ENCODE data around the gene ATP5F1D. TPM values are rescaled to one million over a fixed set of nuclear protein-coding genes. Genes with fewer than 3 reads are reported as not detected.
"Not testable (repeated sequence)": the region's sequence is repeated elsewhere in the genome, so short reads cannot be mapped to it uniquely, and the experiment has no call there.

The ATP5F1D gene
- polyA plus RNA-seq, result 100 to 1,000 TPM; 126 to 823 (median 492) TPM
- long read RNA-seq, donor 1, result 0 reads
- long read RNA-seq, donor 2, transcript ATP5F1D-202 (5 exons, 704 nt), result major isoform, 64 of 82 reads
- long read RNA-seq, donor 2, transcript ATP5F1D-201 (4 exons, 997 nt), result minor isoform, 11 of 82 reads
- long read RNA-seq, donor 2, partial matches to known transcripts, result 0 of 82 reads
- long read RNA-seq, donor 2, other reads (novel, unspliced or antisense), result 0 of 82 reads
- long read RNA-seq, donor 3, transcript ATP5F1D-209 (3 exons, 343 nt), result minor isoform, 6 of 128 reads
- long read RNA-seq, donor 3, transcript ATP5F1D-201 (4 exons, 997 nt), result minor isoform, 17 of 128 reads
- long read RNA-seq, donor 3, transcript ATP5F1D-202 (5 exons, 704 nt), result major isoform, 96 of 128 reads
- long read RNA-seq, donor 3, partial matches to known transcripts, result 5 of 128 reads
- long read RNA-seq, donor 3, other reads (novel, unspliced or antisense), result 0 of 128 reads
- long read RNA-seq, donor 4, partial matches to known transcripts, result 0 of 4 reads
- long read RNA-seq, donor 4, other reads (novel, unspliced or antisense), result 0 of 4 reads
- long read RNA-seq, donor 5, transcript ATP5F1D-201 (4 exons, 997 nt), result minor isoform, 11 of 65 reads
- long read RNA-seq, donor 5, transcript ATP5F1D-202 (5 exons, 704 nt), result major isoform, 44 of 65 reads
- long read RNA-seq, donor 5, partial matches to known transcripts, result 0 of 65 reads
- long read RNA-seq, donor 5, other reads (novel, unspliced or antisense), result 0 of 65 reads
- long read RNA-seq, donor 6, transcript ATP5F1D-205 (4 exons, 1,144 nt), result minor isoform, 8 of 140 reads
- long read RNA-seq, donor 6, transcript ATP5F1D-201 (4 exons, 997 nt), result minor isoform, 31 of 140 reads
- long read RNA-seq, donor 6, transcript ATP5F1D-202 (5 exons, 704 nt), result major isoform, 91 of 140 reads
- long read RNA-seq, donor 6, partial matches to known transcripts, result 5 of 140 reads
- long read RNA-seq, donor 6, other reads (novel, unspliced or antisense), result 0 of 140 reads
- long read RNA-seq, donor 7, transcript ATP5F1D-201 (4 exons, 997 nt), result minor isoform, 157 of 454 reads
- long read RNA-seq, donor 7, transcript ATP5F1D-208 (1 exons, 1,587 nt), result minor isoform, 6 of 454 reads
- long read RNA-seq, donor 7, transcript ATP5F1D-202 (5 exons, 704 nt), result major isoform, 253 of 454 reads
- long read RNA-seq, donor 7, transcript ATP5F1D-205 (4 exons, 1,144 nt), result minor isoform, 8 of 454 reads
- long read RNA-seq, donor 7, partial matches to known transcripts, result 14 of 454 reads
- long read RNA-seq, donor 7, other reads (novel, unspliced or antisense), result 5 of 454 reads
- long read RNA-seq, donor 8, transcript ATP5F1D-202 (5 exons, 704 nt), result major isoform, 13 of 15 reads
- long read RNA-seq, donor 8, partial matches to known transcripts, result 0 of 15 reads
- long read RNA-seq, donor 8, other reads (novel, unspliced or antisense), result 0 of 15 reads
- long read RNA-seq, donor 9, transcript ATP5F1D-201 (4 exons, 997 nt), result minor isoform, 5 of 19 reads
- long read RNA-seq, donor 9, transcript ATP5F1D-202 (5 exons, 704 nt), result major isoform, 11 of 19 reads
- long read RNA-seq, donor 9, partial matches to known transcripts, result 0 of 19 reads
- long read RNA-seq, donor 9, other reads (novel, unspliced or antisense), result 0 of 19 reads
- long read RNA-seq, donor 10, transcript ATP5F1D-201 (4 exons, 997 nt), result minor isoform, 22 of 121 reads
- long read RNA-seq, donor 10, transcript ATP5F1D-202 (5 exons, 704 nt), result major isoform, 84 of 121 reads
- long read RNA-seq, donor 10, partial matches to known transcripts, result 5 of 121 reads
- long read RNA-seq, donor 10, other reads (novel, unspliced or antisense), result 0 of 121 reads

DNA sequence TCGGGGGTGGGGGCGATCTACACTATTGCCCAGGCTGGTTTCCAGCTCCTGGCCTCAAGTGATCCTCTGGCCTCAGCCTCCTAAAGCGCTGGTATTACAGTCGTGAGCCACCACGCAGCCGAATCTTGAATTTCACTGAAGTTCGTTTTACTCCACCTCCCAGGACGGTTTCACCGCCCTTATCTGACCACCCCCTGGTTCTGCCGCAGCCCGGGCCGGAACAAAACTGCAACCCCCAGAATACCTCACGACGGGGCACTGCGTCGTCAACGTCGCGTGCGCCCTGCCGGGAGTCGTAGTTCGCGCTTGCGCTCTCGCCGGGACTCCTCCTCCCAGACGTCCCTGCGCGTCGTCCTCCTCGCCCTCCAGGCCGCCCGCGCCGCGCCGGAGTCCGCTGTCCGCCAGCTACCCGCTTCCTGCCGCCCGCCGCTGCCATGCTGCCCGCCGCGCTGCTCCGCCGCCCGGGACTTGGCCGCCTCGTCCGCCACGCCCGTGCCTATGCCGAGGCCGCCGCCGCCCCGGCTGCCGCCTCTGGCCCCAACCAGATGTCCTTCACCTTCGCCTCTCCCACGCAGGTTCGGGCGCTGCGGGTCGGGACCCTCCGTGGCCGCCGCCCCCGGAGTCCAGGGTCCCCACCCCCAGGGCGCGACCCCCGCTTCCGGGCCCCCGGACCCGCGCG, at the start of gene ATP5F1D:
Gene ATP5F1D (plus strand): TSS at position 335 of the 679 bp plus-strand sequence. CDS start 100 bp downstream, at position 435.
- Histone ChIP-seq H3K9me3 (ENCODE audit: control insufficient read depth in 2 of 2, insufficient read depth in 1 of 2, low read depth in 1 of 2, low read length in 1 of 2) (no peaks in the 10 kb centered on the region), H3K27me3 (ENCODE audit: control insufficient read depth in 3 of 3, insufficient read depth in 3 of 3, low read length in 3 of 3) (peaks cover 0 to 12% (median 6%) of the 10 kb centered on the region in 3 donors), H3K4me1 (ENCODE audit: control insufficient read depth in 3 of 3, insufficient read depth in 2 of 3, low read depth in 1 of 3, low read length in 2 of 3) (peaks cover 3 to 65% (median 3%) of the 10 kb centered on the region in 3 donors), H3K36me3 (ENCODE audit: control insufficient read depth in 3 of 3, insufficient read depth in 2 of 3, low read depth in 1 of 3, low read length in 3 of 3) (peaks cover 0 to 35% (median 0%) of the 10 kb centered on the region in 3 donors), H3K27ac (ENCODE audit: low read depth in 1 of 3, low read length in 2 of 3) (peak within 1 kb of the TSS; percentile 36 to 88 (median 72)), H3K4me3 (ENCODE audit: low read depth in 1 of 3, low read length in 3 of 3) (peak within 1 kb of the TSS; percentile 71 to 88 (median 73))
- FAIRE-seq (no peak), DNase-seq (peak; percentile 95 to 97)
- WGBS, 3 donors, result 0 to 1% (median 1%) methylated on average over 33 to 79 of the region's 79 CpGs

DNA sequence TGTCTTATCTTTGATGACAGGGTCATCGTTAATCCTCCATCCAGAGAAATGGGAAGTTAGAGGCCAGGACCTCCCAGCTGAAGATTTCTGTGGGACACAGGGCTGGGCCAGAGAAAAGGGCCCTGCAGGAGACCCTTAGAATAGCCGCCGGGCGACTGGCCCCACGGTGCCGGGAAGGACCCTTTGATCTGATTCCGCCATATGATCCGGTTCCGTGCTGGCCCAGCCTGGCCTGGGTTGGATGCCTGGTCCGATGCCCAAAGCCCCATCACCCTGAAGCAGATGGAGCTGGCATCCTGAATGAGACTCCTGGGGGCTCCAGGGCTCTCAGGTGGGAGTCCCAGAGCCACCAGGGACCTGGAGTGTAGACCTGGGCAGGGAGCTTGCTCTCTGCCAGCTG, 42.0 kb upstream of the ATP5F1D start:
- no peak for FAIRE-seq

DNA sequence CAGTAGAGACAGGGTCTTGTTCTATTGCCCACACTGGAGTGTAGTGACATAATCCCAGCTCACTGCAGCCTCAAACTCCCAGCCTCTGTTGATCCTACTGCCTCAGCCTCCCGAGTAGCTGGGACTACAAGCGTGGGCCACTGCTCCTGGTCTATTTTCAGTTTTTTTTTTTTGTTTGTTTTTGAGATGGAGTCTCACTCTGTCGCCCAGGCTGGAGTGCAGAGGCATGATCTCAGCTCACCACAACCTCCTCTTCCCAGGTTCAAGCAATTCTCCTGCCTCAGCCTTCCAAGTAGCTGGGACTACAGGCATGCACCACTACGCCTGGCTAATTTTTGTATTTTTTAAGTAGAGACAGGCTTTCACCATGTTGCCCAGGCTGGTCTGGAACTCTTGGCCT, 40.9 kb upstream of the ATP5F1D start:
- not testable (repeated sequence) for FAIRE-seq; H3K27me3 ChIP-seq (ENCODE audit: control insufficient read depth in 3 of 3, insufficient read depth in 3 of 3, low read length in 3 of 3); H3K27ac ChIP-seq (ENCODE audit: low read depth in 1 of 3, low read length in 2 of 3); H3K9me3 ChIP-seq (ENCODE audit: control insufficient read depth in 2 of 2, insufficient read depth in 1 of 2, low read depth in 1 of 2, low read length in 1 of 2); H3K36me3 ChIP-seq (ENCODE audit: control insufficient read depth in 3 of 3, insufficient read depth in 2 of 3, low read depth in 1 of 3, low read length in 3 of 3); H3K4me3 ChIP-seq (ENCODE audit: low read depth in 1 of 3, low read length in 3 of 3); DNase-seq
- WGBS, 3 donors, result 87 to 91% (median 90%) methylated on average over 4 of the region's 4 CpGs
- peaks cover 0 to 24% (median 4%) of the 10 kb centered on the region in 3 donors for H3K4me1 ChIP-seq (ENCODE audit: control insufficient read depth in 3 of 3, insufficient read depth in 2 of 3, low read depth in 1 of 3, low read length in 2 of 3)

More for the DNA sequence above, 42.0 kb upstream of the ATP5F1D start:
- Histone ChIP-seq H3K27ac (ENCODE audit: low read depth in 1 of 3, low read length in 2 of 3) (no peak overlapping the region), H3K9me3 (ENCODE audit: control insufficient read depth in 2 of 2, insufficient read depth in 1 of 2, low read depth in 1 of 2, low read length in 1 of 2) (no peaks in the 10 kb centered on the region), H3K4me1 (ENCODE audit: control insufficient read depth in 3 of 3, insufficient read depth in 2 of 3, low read depth in 1 of 3, low read length in 2 of 3) (peaks cover 0 to 18% (median 0%) of the 10 kb centered on the region in 3 donors), H3K36me3 (ENCODE audit: control insufficient read depth in 3 of 3, insufficient read depth in 2 of 3, low read depth in 1 of 3, low read length in 3 of 3) (no peaks in the 10 kb centered on the region), H3K27me3 (ENCODE audit: control insufficient read depth in 3 of 3, insufficient read depth in 3 of 3, low read length in 3 of 3) (no peaks in the 10 kb centered on the region), H3K4me3 (ENCODE audit: low read depth in 1 of 3, low read length in 3 of 3) (no peak overlapping the region)
- WGBS, 3 donors, result 87 to 92% (median 92%) methylated on average over 10 of the region's 10 CpGs
- DNase-seq, result no peak

DNA sequence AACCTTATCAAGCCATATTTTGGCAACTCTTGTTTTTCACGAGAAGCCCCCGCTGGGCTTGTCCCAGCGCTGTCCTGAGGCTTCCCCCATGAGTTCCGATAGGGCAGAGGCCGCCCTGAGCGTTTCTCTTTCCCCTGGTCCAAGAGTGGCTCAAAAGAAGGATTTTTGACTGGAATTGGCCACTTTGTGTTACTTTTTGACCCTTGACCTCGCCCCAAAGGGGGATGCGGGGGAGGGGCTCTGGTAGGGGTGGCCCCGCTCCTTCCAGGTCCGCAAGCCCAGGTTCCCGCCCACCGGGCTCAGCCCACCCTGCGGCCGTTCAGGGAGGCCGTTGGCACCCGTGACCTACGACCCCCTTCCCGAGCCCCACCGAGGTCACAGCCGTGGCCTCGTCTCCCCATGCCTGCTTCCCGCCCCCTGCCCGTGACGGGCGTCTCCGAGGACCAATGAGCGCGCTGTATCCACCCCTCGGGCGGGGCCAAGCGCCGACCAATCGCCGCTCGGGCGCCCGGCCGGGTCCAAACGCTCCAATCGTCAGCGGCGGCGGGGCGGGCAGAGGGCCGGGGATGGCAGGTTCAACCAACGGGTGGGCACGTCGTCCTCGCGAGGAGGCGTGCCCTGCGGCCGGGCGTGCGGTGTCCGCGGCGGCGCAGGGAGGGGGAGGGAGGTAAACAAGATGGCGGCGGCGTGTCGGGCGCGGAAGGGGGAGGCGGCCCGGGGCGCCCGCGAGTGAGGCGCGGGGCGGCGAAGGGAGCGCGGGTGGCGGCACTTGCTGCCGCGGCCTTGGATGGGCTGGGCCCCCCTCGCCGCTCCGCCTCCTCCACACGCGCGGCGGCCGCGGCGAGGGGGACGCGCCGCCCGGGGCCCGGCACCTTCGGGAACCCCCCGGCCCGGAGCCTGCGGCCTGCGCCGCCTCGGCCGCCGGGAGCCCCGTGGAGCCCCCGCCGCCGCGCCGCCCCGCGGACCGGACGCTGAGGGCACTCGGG, 36.1 kb upstream of the ATP5F1D start, which contains the start of gene STK11:
Gene STK11 (plus strand): TSS at position 665 of the 986 bp plus-strand sequence. CDS start 1,136 bp downstream, outside the sequence.
- peak; percentile 99 for DNase-seq
- Histone ChIP-seq H3K27me3 (ENCODE audit: control insufficient read depth in 3 of 3, insufficient read depth in 3 of 3, low read length in 3 of 3) (no peaks in the 10 kb centered on the region), H3K27ac (ENCODE audit: low read depth in 1 of 3, low read length in 2 of 3) (peak within 1 kb of the TSS; percentile 89 to 95 (median 91)), H3K4me1 (ENCODE audit: control insufficient read depth in 3 of 3, insufficient read depth in 2 of 3, low read depth in 1 of 3, low read length in 2 of 3) (peaks cover 0 to 40% (median 6%) of the 10 kb centered on the region in 3 donors), H3K4me3 (ENCODE audit: low read depth in 1 of 3, low read length in 3 of 3) (peak within 1 kb of the TSS; percentile 88 to 99 (median 93)), H3K9me3 (ENCODE audit: control insufficient read depth in 2 of 2, insufficient read depth in 1 of 2, low read depth in 1 of 2, low read length in 1 of 2) (no peaks in the 10 kb centered on the region), H3K36me3 (ENCODE audit: control insufficient read depth in 3 of 3, insufficient read depth in 2 of 3, low read depth in 1 of 3, low read length in 3 of 3) (peaks cover 0 to 26% (median 0%) of the 10 kb centered on the region in 3 donors)
- no peak for FAIRE-seq
- WGBS, 3 donors, result 3 to 6% (median 5%) methylated on average over 59 to 114 of the region's 114 CpGs

DNA sequence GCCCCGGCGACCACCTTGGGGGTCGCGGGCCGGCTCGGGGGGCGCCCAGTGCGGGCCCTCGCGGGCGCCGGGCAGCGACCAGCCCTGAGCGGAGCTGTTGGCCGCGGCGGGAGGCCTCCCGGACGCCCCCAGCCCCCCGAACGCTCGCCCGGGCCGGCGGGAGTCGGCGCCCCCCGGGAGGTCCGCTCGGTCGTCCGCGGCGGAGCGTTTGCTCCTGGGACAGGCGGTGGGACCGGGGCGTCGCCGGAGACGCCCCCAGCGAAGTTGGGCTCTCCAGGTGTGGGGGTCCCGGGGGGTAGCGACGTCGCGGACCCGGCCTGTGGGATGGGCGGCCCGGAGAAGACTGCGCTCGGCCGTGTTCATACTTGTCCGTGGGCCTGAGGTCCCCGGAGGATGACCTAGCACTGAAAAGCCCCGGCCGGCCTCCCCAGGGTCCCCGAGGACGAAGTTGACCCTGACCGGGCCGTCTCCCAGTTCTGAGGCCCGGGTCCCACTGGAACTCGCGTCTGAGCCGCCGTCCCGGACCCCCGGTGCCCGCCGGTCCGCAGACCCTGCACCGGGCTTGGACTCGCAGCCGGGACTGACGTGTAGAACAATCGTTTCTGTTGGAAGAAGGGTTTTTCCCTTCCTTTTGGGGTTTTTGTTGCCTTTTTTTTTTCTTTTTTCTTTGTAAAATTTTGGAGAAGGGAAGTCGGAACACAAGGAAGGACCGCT, 35.2 kb upstream of the ATP5F1D start:
- DNase-seq (no peak), FAIRE-seq (no peak)
- H3K4me1 ChIP-seq (ENCODE audit: control insufficient read depth in 3 of 3, insufficient read depth in 2 of 3, low read depth in 1 of 3, low read length in 2 of 3), result peaks cover 0 to 40% (median 6%) of the 10 kb centered on the region in 3 donors
- 1% methylated on average over 66 to 78 of the region's 78 CpGs for WGBS, 3 donors
- peak overlapping the region; percentile 89 to 95 (median 91) for H3K27ac ChIP-seq (ENCODE audit: low read depth in 1 of 3, low read length in 2 of 3)
- H3K27me3 ChIP-seq (ENCODE audit: control insufficient read depth in 3 of 3, insufficient read depth in 3 of 3, low read length in 3 of 3), result no peaks in the 10 kb centered on the region
- H3K9me3 ChIP-seq (ENCODE audit: control insufficient read depth in 2 of 2, insufficient read depth in 1 of 2, low read depth in 1 of 2, low read length in 1 of 2), result no peaks in the 10 kb centered on the region
- peak overlapping the region; percentile 88 to 99 (median 93) for H3K4me3 ChIP-seq (ENCODE audit: low read depth in 1 of 3, low read length in 3 of 3)
- H3K36me3 ChIP-seq (ENCODE audit: control insufficient read depth in 3 of 3, insufficient read depth in 2 of 3, low read depth in 1 of 3, low read length in 3 of 3), result peaks cover 0 to 35% (median 0%) of the 10 kb centered on the region in 3 donors

DNA sequence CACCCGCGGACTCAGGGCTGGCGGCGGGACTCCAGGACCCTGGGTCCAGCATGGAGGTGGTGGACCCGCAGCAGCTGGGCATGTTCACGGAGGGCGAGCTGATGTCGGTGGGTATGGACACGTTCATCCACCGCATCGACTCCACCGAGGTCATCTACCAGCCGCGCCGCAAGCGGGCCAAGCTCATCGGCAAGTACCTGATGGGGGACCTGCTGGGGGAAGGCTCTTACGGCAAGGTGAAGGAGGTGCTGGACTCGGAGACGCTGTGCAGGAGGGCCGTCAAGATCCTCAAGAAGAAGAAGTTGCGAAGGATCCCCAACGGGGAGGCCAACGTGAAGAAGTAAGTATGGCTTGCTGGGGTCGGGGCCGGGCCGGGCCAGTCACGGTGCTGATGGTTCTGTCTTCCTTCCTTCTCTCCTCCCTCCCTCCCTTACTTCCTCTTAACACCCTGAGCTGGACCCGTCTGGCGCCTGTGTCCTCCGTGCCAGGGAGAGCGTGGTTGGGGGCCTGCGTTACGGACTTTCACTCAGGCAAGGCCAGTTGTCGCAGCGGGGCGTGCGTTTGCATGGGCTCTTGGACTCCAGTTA, 34.6 kb upstream of the ATP5F1D start:
- FAIRE-seq (no peak), DNase-seq (peak in 1 of 2 donors; percentile 55)
- 1% methylated on average over 37 to 38 of the region's 38 CpGs for WGBS, 3 donors
- Histone ChIP-seq H3K9me3 (ENCODE audit: control insufficient read depth in 2 of 2, insufficient read depth in 1 of 2, low read depth in 1 of 2, low read length in 1 of 2) (no peaks in the 10 kb centered on the region), H3K36me3 (ENCODE audit: control insufficient read depth in 3 of 3, insufficient read depth in 2 of 3, low read depth in 1 of 3, low read length in 3 of 3) (peaks cover 0 to 42% (median 0%) of the 10 kb centered on the region in 3 donors), H3K4me3 (ENCODE audit: low read depth in 1 of 3, low read length in 3 of 3) (peak overlapping the region; percentile 88 to 99 (median 93)), H3K4me1 (ENCODE audit: control insufficient read depth in 3 of 3, insufficient read depth in 2 of 3, low read depth in 1 of 3, low read length in 2 of 3) (peaks cover 0 to 44% (median 6%) of the 10 kb centered on the region in 3 donors), H3K27ac (ENCODE audit: low read depth in 1 of 3, low read length in 2 of 3) (peak overlapping the region; percentile 89 to 95 (median 91)), H3K27me3 (ENCODE audit: control insufficient read depth in 3 of 3, insufficient read depth in 3 of 3, low read length in 3 of 3) (no peaks in the 10 kb centered on the region)
